Smooth muscle cell (in vitro differentiated cells): ENCODE data around the gene ZFPM1. TPM values are rescaled to one million over a fixed set of nuclear protein-coding genes. Genes with fewer than 3 reads are reported as not detected.

ENCODE experiments used
- DNase-seq: peaks from one replicate; lab custom pipeline; 2025; ENCODE audit not compliant: unreplicated experiment; lab: John Stamatoyannopoulos, UW
- H2AFZ ChIP-seq: fragments of 200-600 bp; sonication (generic); 2 replicates; pipeline ENCODE4 v1.6.0; 2016; ENCODE audit warnings: antibody characterized with exemption, low read depth, mild to moderate bottlenecking
- H3F3A ChIP-seq: fragments of 200-600 bp; sonication (generic); 2 replicates; pipeline ENCODE4 v1.6.0; 2017; ENCODE audit warnings: antibody characterized with exemption, low read depth
- H3K27ac ChIP-seq: fragments of 200-600 bp; sonication (generic); 2 replicates; pipeline ENCODE4 v1.5.1; 2016; ENCODE audit warnings: low read depth, mild to moderate bottlenecking
- H3K27me3 ChIP-seq: fragments of 200-600 bp; sonication (generic); 2 replicates; pipeline ENCODE4 v1.6.1; 2016; ENCODE audit warnings: low read depth, mild to moderate bottlenecking
- H3K36me3 ChIP-seq: fragments of 200-600 bp; sonication (generic); 2 replicates; pipeline ENCODE4 v1.5.1; 2016; ENCODE audit warnings: low read depth
- H3K4me1 ChIP-seq: fragments of 200-600 bp; sonication (generic); 2 replicates; pipeline ENCODE4 v1.5.1; 2016; ENCODE audit warnings: low read depth
- H3K4me2 ChIP-seq: fragments of 200-600 bp; sonication (generic); 2 replicates; pipeline ENCODE4 v1.6.0; 2016; ENCODE audit warnings: mild to moderate bottlenecking
- H3K4me3 ChIP-seq: fragments of 200-600 bp; sonication (generic); 2 replicates; pipeline ENCODE4 v1.5.1; 2016; ENCODE audit warnings: mild to moderate bottlenecking
- H3K79me2 ChIP-seq: fragments of 200-600 bp; sonication (generic); 2 replicates; pipeline ENCODE4 v1.6.0; 2016; ENCODE audit warnings: low read depth, mild to moderate bottlenecking
- H3K9ac ChIP-seq: fragments of 200-600 bp; sonication (generic); 2 replicates; pipeline ENCODE4 v1.6.0; 2016; ENCODE audit warnings: low read depth
- H3K9me3 ChIP-seq: fragments of 200-600 bp; sonication (generic); replicated peaks from 2 replicates; pipeline ENCODE4 v1.5.1; 2016; ENCODE audit warnings: low read depth
- H4K20me1 ChIP-seq: fragments of 200-600 bp; sonication (generic); 2 replicates; pipeline ENCODE4 v1.6.0; 2016; ENCODE audit warnings: low read depth
- CTCF ChIP-seq: fragments of 200-600 bp; sonication (generic); IDR thresholded peaks from 2 replicates; pipeline ENCODE4 v1.5.1; 2017; ENCODE audit warnings: borderline replicate concordance, mild to moderate bottlenecking, antibody characterized with exemption; ENCODE audit not compliant: insufficient read depth, poor library complexity, severe bottlenecking
- WGBS: methylation state at CpG from one replicate; pipeline ENCODE4 v1.1.7; 2016; ENCODE audit warnings: low lambda C conversion rate; 5-methylcytosine and 5-hydroxymethylcytosine counted together
- polyA plus RNA-seq: library from polyadenylated mRNA; unstranded; fragments of >200 nt; fragmentation: Nextera tagmentation; extraction: Ambion mirVana; gene quantifications from 2 replicates; pipeline ENCODE4 v1.2.1, GENCODE V29; 2016
- total RNA-seq: library from RNA; depleted of rRNA; stranded (reverse); fragments of >200 nt; gene quantifications from 2 replicates; pipeline ENCODE4 v1.2.3, GENCODE V29; 2014

The ZFPM1 gene
- total and polyA plus RNA-seq, 2 experiments from 2014 or later: 0.99 to 4.9 TPM

GRCh38 chr16:88473666-88474534, 20.8 kb downstream of the ZFPM1 start:
- no peaks in the 10 kb centered on the region for H3F3A ChIP-seq
- no peak overlapping the region for H3K4me3 ChIP-seq
- no peak overlapping the region for H2AFZ ChIP-seq
- H3K9ac ChIP-seq: no peak overlapping the region
- no peak for TF ChIP-seq CTCF
- no peak overlapping the region for H3K4me2 ChIP-seq
- no peak for DNase-seq
- WGBS: 93% methylated on average over 34 of the region's 43 CpGs
- no peaks in the 10 kb centered on the region for H3K36me3 ChIP-seq
- peaks cover 96% of the 10 kb centered on the region for H4K20me1 ChIP-seq
- H3K27ac ChIP-seq: no peak overlapping the region
- H3K79me2 ChIP-seq: no peaks in the 10 kb centered on the region
- no peaks in the 10 kb centered on the region for H3K9me3 ChIP-seq
- no peaks in the 10 kb centered on the region for H3K4me1 ChIP-seq
- no peaks in the 10 kb centered on the region for H3K27me3 ChIP-seq

- Histone ChIP-seq H4K20me1 (peaks cover 95% of the 10 kb centered on the region), H2AFZ (no peak overlapping the region), H3K27ac (no peak overlapping the region), H3K4me3 (no peak overlapping the region), H3K4me1 (no peaks in the 10 kb centered on the region), H3K9me3 (no peaks in the 10 kb centered on the region), H3K4me2 (no peak overlapping the region), H3F3A (no peaks in the 10 kb centered on the region), H3K36me3 (no peaks in the 10 kb centered on the region), H3K79me2 (no peaks in the 10 kb centered on the region), H3K27me3 (no peaks in the 10 kb centered on the region), H3K9ac (no peak overlapping the region)
- 98% methylated on average over 9 of the region's 13 CpGs for WGBS
- no peak for DNase-seq
- TF ChIP-seq CTCF: no peak
Measured at GRCh38 chr16:88475037-88475436, 22.0 kb downstream of the ZFPM1 start.

GRCh38 chr16:88476203-88476602, 23.1 kb downstream of the ZFPM1 start:
- no peaks in the 10 kb centered on the region for H3K9me3 ChIP-seq
- no peaks in the 10 kb centered on the region for H3K27me3 ChIP-seq
- no peak overlapping the region for H3K4me3 ChIP-seq
- no peaks in the 10 kb centered on the region for H3K36me3 ChIP-seq
- no peak for TF ChIP-seq CTCF
- DNase-seq: no peak
- H2AFZ ChIP-seq: no peak overlapping the region
- no peak overlapping the region for H3K9ac ChIP-seq
- H4K20me1 ChIP-seq: peaks cover 99% of the 10 kb centered on the region
- no peak overlapping the region for H3K4me2 ChIP-seq
- H3K27ac ChIP-seq: no peak overlapping the region
- no peaks in the 10 kb centered on the region for H3K4me1 ChIP-seq
- H3F3A ChIP-seq: no peaks in the 10 kb centered on the region
- 100% methylated on average over 10 of the region's 14 CpGs for WGBS
- H3K79me2 ChIP-seq: peaks cover 5% of the 10 kb centered on the region
